ENCODE data around the gene SCAI.

The SCAI gene

GRCh38 chr9:125043631-125044030 lies 99.7 kb downstream of the SCAI start:
- H3K36me3 ChIP-seq (ENCODE audit: control insufficient read depth, low read length), result peaks cover 2% of the 10 kb centered on the region; the same call in 1 of the 2 replicates
- H3K79me2 ChIP-seq (ENCODE audit: control insufficient read depth, low read length), result no peaks in the 10 kb centered on the region
- no peak overlapping the region for H3K27ac ChIP-seq (ENCODE audit: low read depth, low read length)
- no peaks in the 10 kb centered on the region for H3F3A ChIP-seq (ENCODE audit: control insufficient read depth, insufficient read depth)
- H3K4me2 ChIP-seq (ENCODE audit: low read length), result no peak overlapping the region
- H3K9me3 ChIP-seq (ENCODE audit: control insufficient read depth, insufficient read depth, low read length), result no peaks in the 10 kb centered on the region
- H3K4me3 ChIP-seq (ENCODE audit: low read length), result no peak overlapping the region
- no peaks in the 10 kb centered on the region for H3K27me3 ChIP-seq (ENCODE audit: control insufficient read depth, low read length)
- no peaks in the 10 kb centered on the region for H4K20me1 ChIP-seq (ENCODE audit: control insufficient read depth, insufficient read depth, low read depth, low read length)
- no peak for TF ChIP-seq EZH2phosphoT487 (IDR thresholded peaks at IDR 0.05; ENCODE audit: borderline replicate concordance, low read length)
- TF ChIP-seq, protein P1, sequence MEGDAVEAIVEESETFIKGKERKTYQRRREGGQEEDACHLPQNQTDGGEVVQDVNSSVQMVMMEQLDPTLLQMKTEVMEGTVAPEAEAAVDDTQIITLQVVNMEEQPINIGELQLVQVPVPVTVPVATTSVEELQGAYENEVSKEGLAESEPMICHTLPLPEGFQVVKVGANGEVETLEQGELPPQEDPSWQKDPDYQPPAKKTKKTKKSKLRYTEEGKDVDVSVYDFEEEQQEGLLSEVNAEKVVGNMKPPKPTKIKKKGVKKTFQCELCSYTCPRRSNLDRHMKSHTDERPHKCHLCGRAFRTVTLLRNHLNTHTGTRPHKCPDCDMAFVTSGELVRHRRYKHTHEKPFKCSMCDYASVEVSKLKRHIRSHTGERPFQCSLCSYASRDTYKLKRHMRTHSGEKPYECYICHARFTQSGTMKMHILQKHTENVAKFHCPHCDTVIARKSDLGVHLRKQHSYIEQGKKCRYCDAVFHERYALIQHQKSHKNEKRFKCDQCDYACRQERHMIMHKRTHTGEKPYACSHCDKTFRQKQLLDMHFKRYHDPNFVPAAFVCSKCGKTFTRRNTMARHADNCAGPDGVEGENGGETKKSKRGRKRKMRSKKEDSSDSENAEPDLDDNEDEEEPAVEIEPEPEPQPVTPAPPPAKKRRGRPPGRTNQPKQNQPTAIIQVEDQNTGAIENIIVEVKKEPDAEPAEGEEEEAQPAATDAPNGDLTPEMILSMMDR (IDR thresholded peaks at IDR 0.05; ENCODE audit: low read depth, low read length, poor library complexity, severe bottlenecking), result no peak
- no peaks in the 10 kb centered on the region for H3K9me2 ChIP-seq (replicated peaks; ENCODE audit: control insufficient read depth, low read length)
- H3K4me1 ChIP-seq (ENCODE audit: control insufficient read depth, low read length), result no peaks in the 10 kb centered on the region

DNA sequence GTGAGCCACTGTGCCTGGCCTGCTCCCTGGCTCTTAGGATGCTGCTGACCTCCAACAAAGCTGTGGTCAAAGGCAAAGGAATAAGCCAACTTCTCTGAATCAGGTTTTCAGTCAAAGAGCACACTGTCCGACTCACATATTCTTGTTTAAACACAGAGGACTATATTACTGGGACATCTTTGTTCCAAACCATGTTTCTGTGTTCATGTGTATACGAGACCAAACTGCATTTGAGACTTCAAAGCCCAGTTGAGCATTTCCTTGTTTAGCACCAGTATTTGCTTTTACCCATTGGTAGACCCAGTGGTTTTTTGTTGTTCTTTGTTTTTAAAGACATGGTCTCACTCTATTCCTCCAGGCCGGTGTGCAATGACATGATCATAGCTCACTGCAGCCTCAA lies 100.2 kb downstream of the SCAI start:
- Histone ChIP-seq H3K4me2 (ENCODE audit: low read length) (no peak overlapping the region), H3K9me2 (replicated peaks; ENCODE audit: control insufficient read depth, low read length) (no peaks in the 10 kb centered on the region), H3K36me3 (ENCODE audit: control insufficient read depth, low read length) (peaks cover 2% of the 10 kb centered on the region; the same call in 1 of the 2 replicates), H3K9me3 (ENCODE audit: control insufficient read depth, insufficient read depth, low read length) (no peaks in the 10 kb centered on the region), H3K27ac (ENCODE audit: low read depth, low read length) (no peak overlapping the region), H3K79me2 (ENCODE audit: control insufficient read depth, low read length) (no peaks in the 10 kb centered on the region), H3K4me1 (ENCODE audit: control insufficient read depth, low read length) (no peaks in the 10 kb centered on the region), H3K4me3 (ENCODE audit: low read length) (no peak overlapping the region), H4K20me1 (ENCODE audit: control insufficient read depth, insufficient read depth, low read depth, low read length) (no peaks in the 10 kb centered on the region), H3F3A (ENCODE audit: control insufficient read depth, insufficient read depth) (no peaks in the 10 kb centered on the region), H3K27me3 (ENCODE audit: control insufficient read depth, low read length) (no peaks in the 10 kb centered on the region)
- TF ChIP-seq EZH2phosphoT487 (IDR thresholded peaks at IDR 0.05; ENCODE audit: borderline replicate concordance, low read length), result no peak

DNA sequence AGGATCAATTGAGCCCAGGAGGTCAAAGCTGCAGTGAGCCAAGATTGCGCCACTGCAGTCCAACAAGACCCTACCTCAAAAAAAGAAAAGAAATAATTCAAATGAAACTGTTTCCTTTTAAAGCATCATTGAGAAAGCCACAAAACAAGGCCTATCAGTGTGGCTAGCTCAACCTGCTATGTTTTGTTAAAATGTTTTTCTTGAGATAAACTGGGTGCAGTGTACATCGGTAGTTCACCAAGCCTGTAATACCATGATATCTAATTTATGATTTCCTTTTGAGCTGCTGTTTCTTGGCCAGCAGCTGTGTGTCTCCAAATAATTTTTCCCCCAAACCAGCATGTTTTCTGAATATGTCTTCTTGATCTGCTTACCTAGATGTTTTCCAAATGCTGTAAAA lies 105.2 kb downstream of the SCAI start:
- no peaks in the 10 kb centered on the region for H3K36me3 ChIP-seq (ENCODE audit: control insufficient read depth, low read length)
- H3F3A ChIP-seq (ENCODE audit: control insufficient read depth, insufficient read depth), result no peaks in the 10 kb centered on the region
- no peaks in the 10 kb centered on the region for H3K4me1 ChIP-seq (ENCODE audit: control insufficient read depth, low read length)
- H3K4me2 ChIP-seq (ENCODE audit: low read length), result no peak overlapping the region
- no peaks in the 10 kb centered on the region for H4K20me1 ChIP-seq (ENCODE audit: control insufficient read depth, insufficient read depth, low read depth, low read length)
- no peaks in the 10 kb centered on the region for H3K27me3 ChIP-seq (ENCODE audit: control insufficient read depth, low read length)
- no peaks in the 10 kb centered on the region for H3K9me2 ChIP-seq (replicated peaks; ENCODE audit: control insufficient read depth, low read length)
- H3K79me2 ChIP-seq (ENCODE audit: control insufficient read depth, low read length), result no peaks in the 10 kb centered on the region
- no peaks in the 10 kb centered on the region for H3K9me3 ChIP-seq (ENCODE audit: control insufficient read depth, insufficient read depth, low read length)
- no peak overlapping the region for H3K4me3 ChIP-seq (ENCODE audit: low read length)
- H3K27ac ChIP-seq (ENCODE audit: low read depth, low read length), result no peak overlapping the region
- TF ChIP-seq, protein P1 (IDR thresholded peaks at IDR 0.05; ENCODE audit: low read depth, low read length, poor library complexity, severe bottlenecking), result no peak
- TF ChIP-seq EZH2phosphoT487 (IDR thresholded peaks at IDR 0.05; ENCODE audit: borderline replicate concordance, low read length), result no peak

- H3K4me2 ChIP-seq (ENCODE audit: low read length), result no peak overlapping the region
- no peaks in the 10 kb centered on the region for H3K4me1 ChIP-seq (ENCODE audit: control insufficient read depth, low read length)
- H3K9me2 ChIP-seq (replicated peaks; ENCODE audit: control insufficient read depth, low read length), result no peaks in the 10 kb centered on the region
- no peak overlapping the region for H3K4me3 ChIP-seq (ENCODE audit: low read length)
- H3K9me3 ChIP-seq (ENCODE audit: control insufficient read depth, insufficient read depth, low read length), result no peaks in the 10 kb centered on the region
- H3F3A ChIP-seq (ENCODE audit: control insufficient read depth, insufficient read depth), result no peaks in the 10 kb centered on the region
- no peak overlapping the region for H3K27ac ChIP-seq (ENCODE audit: low read depth, low read length)
- no peaks in the 10 kb centered on the region for H3K27me3 ChIP-seq (ENCODE audit: control insufficient read depth, low read length)
- TF ChIP-seq, protein P1 (IDR thresholded peaks at IDR 0.05; ENCODE audit: low read depth, low read length, poor library complexity, severe bottlenecking), result no peak
- TF ChIP-seq EZH2phosphoT487 (IDR thresholded peaks at IDR 0.05; ENCODE audit: borderline replicate concordance, low read length), result no peak
- no peaks in the 10 kb centered on the region for H3K79me2 ChIP-seq (ENCODE audit: control insufficient read depth, low read length)
- peaks cover 14% of the 10 kb centered on the region for H3K36me3 ChIP-seq (ENCODE audit: control insufficient read depth, low read length)
- no peaks in the 10 kb centered on the region for H4K20me1 ChIP-seq (ENCODE audit: control insufficient read depth, insufficient read depth, low read depth, low read length)
Observed at GRCh38 chr9:125028041-125028440, 115.3 kb downstream of the SCAI start.
